K562 (cell line): ENCODE data around the gene LASP1. TPM values are rescaled to one million over a fixed set of nuclear protein-coding genes. Genes with fewer than 3 reads are reported as not detected.

Source experiments
- BACH1 ChIP-seq: fragments of 200-800 bp; sonication (Bioruptor generic); IDR thresholded peaks from 2 replicates; pipeline ENCODE4 v1.6.1; 2016; ENCODE audit warnings: missing genetic modification characterization, missing compliant biosample characterization
- HMGN3 ChIP-seq: IDR thresholded peaks from 2 replicates; pipeline ENCODE4 v1.6.1; 2011; ENCODE audit warnings: borderline replicate concordance, low read depth, mild to moderate bottlenecking, mixed read lengths, low read length; ENCODE audit not compliant: insufficient read length; ENCODE audit errors: extremely low read depth
- NCOA2 ChIP-seq, 2 experiments: fragments of 450-650 bp; IDR thresholded peaks; 2 replicates each; pipeline ENCODE4 v1.6.1; 2018; ENCODE audit warnings: mild to moderate bottlenecking in 2 of 2, moderate library complexity in 1 of 2; ENCODE audit not compliant: partially characterized antibody in 2 of 2
- RCOR1 ChIP-seq, 2 experiments: IDR thresholded peaks; 2 replicates each; pipeline ENCODE4 v1.6.1; 2012; ENCODE audit warnings: low read depth in 2 of 2, low read length in 2 of 2, borderline replicate concordance in 1 of 2, improper control_type of control experiment in 1 of 2
- SAFB ChIP-seq: fragments of 200-400 bp; formaldehyde crosslinking; IDR thresholded peaks from 2 replicates; pipeline ENCODE4 v1.6.1; 2017; ENCODE audit warnings: low read depth, low read length, borderline replicate concordance
- YY1 ChIP-seq, 3 experiments: IDR thresholded peaks; 2 replicates each; pipeline ENCODE4 v1.6.1; 2011; ENCODE audit warnings: low read length in 2 of 3, mild to moderate bottlenecking in 2 of 3, moderate library complexity in 2 of 3, borderline replicate concordance in 1 of 3, control low read depth in 1 of 3, low read depth in 1 of 3; ENCODE audit not compliant: insufficient read depth in 3 of 3, insufficient replicate concordance in 2 of 3, control insufficient read depth in 1 of 3, insufficient read length in 1 of 3; ENCODE audit errors: extremely low read depth in 1 of 3
- ZNF764 ChIP-seq: fragments of 250-450 bp; sonication (Bioruptor Pico); IDR thresholded peaks from 2 replicates; pipeline ENCODE4 v1.4.0; 2020; ENCODE audit warnings: low read depth, mild to moderate bottlenecking, moderate library complexity
- polyA plus RNA-seq, 8 experiments: library from polyadenylated mRNA; depleted of rRNA in 4 of 8; stranded (reverse) in 5 of 8; unstranded in 3 of 8; fragments of >200 nt; fragmentation: Nextera tagmentation in 2 of 8; fragmentation: Illumina TruSeq in 1 of 8; extraction: Ambion mirVana in 2 of 8; extraction: Trizol in 1 of 8; gene quantifications; 2 replicates each; pipeline versions ENCODE4 v1.2.1 to v1.2.3, GENCODE V29; 2011 to 2014; ENCODE audit warnings: inconsistent platforms in 1 of 8, missing spikeins in 1 of 8
- total RNA-seq, 7 experiments: library from RNA; depleted of rRNA in 6 of 7; stranded (reverse); fragments of >200 nt in 6 of 7; fragmentation: Illumina TruSeq in 2 of 7; extraction: Trizol in 2 of 7; gene quantifications; 2 replicates each; pipeline versions ENCODE4 v1.2.1 to v1.2.3, GENCODE V29; 2011 to 2021; ENCODE audit warnings: low replicate concordance in 1 of 7
- TF ChIP-seq, protein P1 (sequence below): fragments of 250-450 bp; sonication (Bioruptor Pico); IDR thresholded peaks from 2 replicates; pipeline ENCODE4 v1.4.0; 2020; ENCODE audit warnings: mild to moderate bottlenecking
- TF ChIP-seq, protein P2 (sequence below): sonication (generic); formaldehyde crosslinking; IDR thresholded peaks from 2 replicates; pipeline ENCODE4 v1.4.0; 2020; ENCODE audit warnings: mild to moderate bottlenecking, missing genetic modification reagents
- TF ChIP-seq, protein P3 (sequence below): fragments of 200-800 bp; sonication (Bioruptor generic); IDR thresholded peaks from 2 replicates; pipeline ENCODE4 v1.6.1; 2016; ENCODE audit warnings: missing genetic modification characterization, missing compliant biosample characterization
- TF ChIP-seq, protein P4 (sequence below): fragments of 450-650 bp; IDR thresholded peaks from 2 replicates; pipeline ENCODE4 v1.6.1; 2018; ENCODE audit not compliant: partially characterized antibody

The LASP1 gene
- total and polyA plus RNA-seq, 9 of the 15 experiments (the other 6 are each of a cell fraction or from before 2014, with no cell fraction given) = 23.0 to 125 (median 55.3) TPM

DNA sequence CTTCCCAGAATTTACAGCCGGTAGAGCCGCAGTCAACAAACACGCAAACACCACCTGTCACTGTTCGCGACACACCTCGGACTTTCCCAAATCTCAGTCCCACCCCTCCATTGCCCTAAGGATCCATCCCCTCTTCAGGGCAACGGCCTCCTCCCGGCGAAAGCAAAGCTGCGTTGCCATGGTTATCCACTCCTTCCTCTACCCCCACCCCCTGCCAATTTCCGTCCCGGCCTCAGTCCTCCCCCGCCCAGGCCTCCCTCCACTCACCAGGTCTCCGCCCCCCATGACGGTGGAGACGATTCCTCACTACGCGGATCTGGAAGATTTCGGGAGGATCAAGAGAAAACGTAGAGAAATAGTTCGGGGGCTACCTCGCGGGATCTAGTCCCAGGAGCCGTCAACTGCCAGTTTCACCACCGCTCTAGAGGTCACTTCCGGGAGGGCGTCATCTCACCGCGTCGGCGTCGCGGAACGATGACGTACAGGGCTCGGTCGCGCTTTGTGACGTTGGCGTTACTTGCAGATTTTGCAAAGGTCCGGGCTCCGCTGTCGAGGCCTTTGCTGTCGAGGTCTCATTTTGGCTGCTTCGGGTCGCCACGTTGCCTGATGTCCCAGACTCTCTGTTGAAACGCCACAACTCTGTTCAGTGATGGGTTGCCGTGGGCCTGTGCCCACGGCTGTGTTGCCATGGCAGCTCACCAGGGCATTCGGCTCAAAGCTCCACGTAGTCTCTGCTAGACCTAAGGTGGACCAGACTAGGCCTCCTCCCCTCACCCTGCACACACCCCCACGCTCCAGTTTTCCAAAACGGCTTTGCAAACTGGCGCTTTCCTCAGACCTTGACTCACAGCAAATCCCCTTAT is 44.7 kb upstream of the LASP1 start, which contains the start of gene CWC25 (continued):
- TF ChIP-seq, protein P1, sequence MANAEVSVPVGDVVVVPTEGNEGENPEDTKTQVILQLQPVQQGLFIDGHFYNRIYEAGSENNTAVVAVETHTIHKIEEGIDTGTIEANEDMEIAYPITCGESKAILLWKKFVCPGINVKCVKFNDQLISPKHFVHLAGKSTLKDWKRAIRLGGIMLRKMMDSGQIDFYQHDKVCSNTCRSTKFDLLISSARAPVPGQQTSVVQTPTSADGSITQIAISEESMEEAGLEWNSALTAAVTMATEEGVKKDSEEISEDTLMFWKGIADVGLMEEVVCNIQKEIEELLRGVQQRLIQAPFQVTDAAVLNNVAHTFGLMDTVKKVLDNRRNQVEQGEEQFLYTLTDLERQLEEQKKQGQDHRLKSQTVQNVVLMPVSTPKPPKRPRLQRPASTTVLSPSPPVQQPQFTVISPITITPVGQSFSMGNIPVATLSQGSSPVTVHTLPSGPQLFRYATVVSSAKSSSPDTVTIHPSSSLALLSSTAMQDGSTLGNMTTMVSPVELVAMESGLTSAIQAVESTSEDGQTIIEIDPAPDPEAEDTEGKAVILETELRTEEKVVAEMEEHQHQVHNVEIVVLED (CRISPR knock-in tag) = peak; percentile 71
- TF ChIP-seq, protein P2, sequence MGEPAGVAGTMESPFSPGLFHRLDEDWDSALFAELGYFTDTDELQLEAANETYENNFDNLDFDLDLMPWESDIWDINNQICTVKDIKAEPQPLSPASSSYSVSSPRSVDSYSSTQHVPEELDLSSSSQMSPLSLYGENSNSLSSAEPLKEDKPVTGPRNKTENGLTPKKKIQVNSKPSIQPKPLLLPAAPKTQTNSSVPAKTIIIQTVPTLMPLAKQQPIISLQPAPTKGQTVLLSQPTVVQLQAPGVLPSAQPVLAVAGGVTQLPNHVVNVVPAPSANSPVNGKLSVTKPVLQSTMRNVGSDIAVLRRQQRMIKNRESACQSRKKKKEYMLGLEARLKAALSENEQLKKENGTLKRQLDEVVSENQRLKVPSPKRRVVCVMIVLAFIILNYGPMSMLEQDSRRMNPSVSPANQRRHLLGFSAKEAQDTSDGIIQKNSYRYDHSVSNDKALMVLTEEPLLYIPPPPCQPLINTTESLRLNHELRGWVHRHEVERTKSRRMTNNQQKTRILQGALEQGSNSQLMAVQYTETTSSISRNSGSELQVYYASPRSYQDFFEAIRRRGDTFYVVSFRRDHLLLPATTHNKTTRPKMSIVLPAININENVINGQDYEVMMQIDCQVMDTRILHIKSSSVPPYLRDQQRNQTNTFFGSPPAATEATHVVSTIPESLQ (CRISPR knock-in tag) = no peak; the same call in 1 of the 2 replicates
- TF ChIP-seq, protein P3, sequence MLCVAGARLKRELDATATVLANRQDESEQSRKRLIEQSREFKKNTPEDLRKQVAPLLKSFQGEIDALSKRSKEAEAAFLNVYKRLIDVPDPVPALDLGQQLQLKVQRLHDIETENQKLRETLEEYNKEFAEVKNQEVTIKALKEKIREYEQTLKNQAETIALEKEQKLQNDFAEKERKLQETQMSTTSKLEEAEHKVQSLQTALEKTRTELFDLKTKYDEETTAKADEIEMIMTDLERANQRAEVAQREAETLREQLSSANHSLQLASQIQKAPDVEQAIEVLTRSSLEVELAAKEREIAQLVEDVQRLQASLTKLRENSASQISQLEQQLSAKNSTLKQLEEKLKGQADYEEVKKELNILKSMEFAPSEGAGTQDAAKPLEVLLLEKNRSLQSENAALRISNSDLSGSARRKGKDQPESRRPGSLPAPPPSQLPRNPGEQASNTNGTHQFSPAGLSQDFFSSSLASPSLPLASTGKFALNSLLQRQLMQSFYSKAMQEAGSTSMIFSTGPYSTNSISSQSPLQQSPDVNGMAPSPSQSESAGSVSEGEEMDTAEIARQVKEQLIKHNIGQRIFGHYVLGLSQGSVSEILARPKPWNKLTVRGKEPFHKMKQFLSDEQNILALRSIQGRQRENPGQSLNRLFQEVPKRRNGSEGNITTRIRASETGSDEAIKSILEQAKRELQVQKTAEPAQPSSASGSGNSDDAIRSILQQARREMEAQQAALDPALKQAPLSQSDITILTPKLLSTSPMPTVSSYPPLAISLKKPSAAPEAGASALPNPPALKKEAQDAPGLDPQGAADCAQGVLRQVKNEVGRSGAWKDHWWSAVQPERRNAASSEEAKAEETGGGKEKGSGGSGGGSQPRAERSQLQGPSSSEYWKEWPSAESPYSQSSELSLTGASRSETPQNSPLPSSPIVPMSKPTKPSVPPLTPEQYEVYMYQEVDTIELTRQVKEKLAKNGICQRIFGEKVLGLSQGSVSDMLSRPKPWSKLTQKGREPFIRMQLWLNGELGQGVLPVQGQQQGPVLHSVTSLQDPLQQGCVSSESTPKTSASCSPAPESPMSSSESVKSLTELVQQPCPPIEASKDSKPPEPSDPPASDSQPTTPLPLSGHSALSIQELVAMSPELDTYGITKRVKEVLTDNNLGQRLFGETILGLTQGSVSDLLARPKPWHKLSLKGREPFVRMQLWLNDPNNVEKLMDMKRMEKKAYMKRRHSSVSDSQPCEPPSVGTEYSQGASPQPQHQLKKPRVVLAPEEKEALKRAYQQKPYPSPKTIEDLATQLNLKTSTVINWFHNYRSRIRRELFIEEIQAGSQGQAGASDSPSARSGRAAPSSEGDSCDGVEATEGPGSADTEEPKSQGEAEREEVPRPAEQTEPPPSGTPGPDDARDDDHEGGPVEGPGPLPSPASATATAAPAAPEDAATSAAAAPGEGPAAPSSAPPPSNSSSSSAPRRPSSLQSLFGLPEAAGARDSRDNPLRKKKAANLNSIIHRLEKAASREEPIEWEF (CRISPR knock-in tag) = no peak
- TF ChIP-seq ZNF764 (CRISPR knock-in tag) (no peak), BACH1 (tag) (peak; percentile 100), RCOR1 (IDR thresholded peaks at IDR 0.05; ENCODE audit: borderline replicate concordance in 1 of 2, low read depth in 2 of 2, low read length in 2 of 2) (peak in 1 of 2 experiments; percentile 44; a peak in 1 of 4 replicates), HMGN3 (peak; percentile 52), YY1 (IDR thresholded peaks at IDR 0.05; ENCODE audit: borderline replicate concordance in 1 of 3, control insufficient read depth in 1 of 3, extremely low read depth in 1 of 3, insufficient read depth in 3 of 3, insufficient read length in 1 of 3, insufficient replicate concordance in 2 of 3, low read depth in 1 of 3, low read length in 2 of 3) (peak in 2 of 3 experiments; percentile 68 to 84), NCOA2 (IDR thresholded peaks at IDR 0.05; ENCODE audit: partially characterized antibody in 2 of 2) (peak in 1 of 2 experiments; percentile 96), SAFB (no peak)
- TF ChIP-seq, protein P4, sequence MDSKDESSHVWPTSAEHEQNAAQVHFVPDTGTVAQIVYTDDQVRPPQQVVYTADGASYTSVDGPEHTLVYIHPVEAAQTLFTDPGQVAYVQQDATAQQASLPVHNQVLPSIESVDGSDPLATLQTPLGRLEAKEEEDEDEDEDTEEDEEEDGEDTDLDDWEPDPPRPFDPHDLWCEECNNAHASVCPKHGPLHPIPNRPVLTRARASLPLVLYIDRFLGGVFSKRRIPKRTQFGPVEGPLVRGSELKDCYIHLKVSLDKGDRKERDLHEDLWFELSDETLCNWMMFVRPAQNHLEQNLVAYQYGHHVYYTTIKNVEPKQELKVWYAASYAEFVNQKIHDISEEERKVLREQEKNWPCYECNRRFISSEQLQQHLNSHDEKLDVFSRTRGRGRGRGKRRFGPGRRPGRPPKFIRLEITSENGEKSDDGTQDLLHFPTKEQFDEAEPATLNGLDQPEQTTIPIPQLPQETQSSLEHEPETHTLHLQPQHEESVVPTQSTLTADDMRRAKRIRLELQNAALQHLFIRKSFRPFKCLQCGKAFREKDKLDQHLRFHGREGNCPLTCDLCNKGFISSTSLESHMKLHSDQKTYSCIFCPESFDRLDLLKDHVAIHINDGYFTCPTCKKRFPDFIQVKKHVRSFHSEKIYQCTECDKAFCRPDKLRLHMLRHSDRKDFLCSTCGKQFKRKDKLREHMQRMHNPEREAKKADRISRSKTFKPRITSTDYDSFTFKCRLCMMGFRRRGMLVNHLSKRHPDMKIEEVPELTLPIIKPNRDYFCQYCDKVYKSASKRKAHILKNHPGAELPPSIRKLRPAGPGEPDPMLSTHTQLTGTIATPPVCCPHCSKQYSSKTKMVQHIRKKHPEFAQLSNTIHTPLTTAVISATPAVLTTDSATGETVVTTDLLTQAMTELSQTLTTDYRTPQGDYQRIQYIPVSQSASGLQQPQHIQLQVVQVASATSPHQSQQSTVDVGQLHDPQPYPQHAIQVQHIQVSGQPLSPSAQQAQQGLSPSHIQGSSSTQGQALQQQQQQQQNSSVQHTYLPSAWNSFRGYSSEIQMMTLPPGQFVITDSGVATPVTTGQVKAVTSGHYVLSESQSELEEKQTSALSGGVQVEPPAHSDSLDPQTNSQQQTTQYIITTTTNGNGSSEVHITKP = no peak
